HCT116 (cell line): ENCODE data around the gene THRA. TPM values are rescaled to one million over a fixed set of nuclear protein-coding genes. Genes with fewer than 3 reads are reported as not detected.
A peak's percentile ranks its signal among the peaks of the same experiment; 100 is the strongest.

Experiments
- ATAC-seq: fragments of 200-7000 bp; cut with Tn5 transposase; 2 replicates; pipeline ENCODE4 v1.9.1; 2020; ENCODE audit warnings: mild to moderate bottlenecking, moderate library complexity
- BruUV-seq: library from RNA; stranded (reverse); fragments of 400-500 nt; replicated peaks from 2 replicates; lab custom pipeline; 2021; lab: Mats Ljungman, UMichigan
- CTCF ChIA-PET: fragments of 300-600 bp; sonication (Branson Sonifier 250); formaldehyde crosslinking; loops from one replicate; lab custom pipeline; 2021; ENCODE audit warnings: antibody characterized with exemption; lab: Charles Lee
- POLR2A ChIA-PET: fragments of 300-600, 350-600 bp; sonication (Branson Sonifier 250); formaldehyde crosslinking; loops from one replicate; lab custom pipeline; 2021; ENCODE audit warnings: antibody characterized with exemption; lab: Charles Lee
- RAD21 ChIA-PET, 2 experiments: fragments of 300-600 bp; sonication (Branson Sonifier 250); formaldehyde crosslinking; loops; one replicate each; lab custom pipeline; 2023; ENCODE audit warnings: low total read pairs in 2 of 2; ENCODE audit not compliant: uncharacterized antibody in 2 of 2, unreplicated experiment in 2 of 2, low non-redundant PET in 1 of 2; lab: Charles Lee
- DNase-seq: peaks from one replicate; pipeline ENCODE4 v3.0.0-alpha.2; 2010; ENCODE audit warnings: low read depth, low spot score
- H2AFZ ChIP-seq: fragments of 200-600 bp; shearing (Covaris generic), sonication (generic); 2 replicates; pipeline ENCODE4 v1.6.1; 2017; ENCODE audit warnings: low read depth, mixed run types, mixed read lengths, antibody characterized with exemption, low read length; ENCODE audit not compliant: poor library complexity, severe bottlenecking
- H3K27ac ChIP-seq: 2 replicates; pipeline ENCODE4 v1.5.1; 2012; ENCODE audit warnings: low read depth, low read length
- H3K27me3 ChIP-seq: fragments of 200-600 bp; sonication (generic); 2 replicates; pipeline ENCODE4 v1.6.1; 2016; ENCODE audit warnings: mixed run types, low read length, mixed read lengths; ENCODE audit not compliant: insufficient read depth
- H3K36me3 ChIP-seq, 2 experiments: fragments of 200-500 bp in 1 of 2; fragments of 200-600 bp in 1 of 2; sonication (Bioruptor generic) in 1 of 2; sonication (generic) in 1 of 2; 2 replicates each; pipeline versions ENCODE4 v1.5.1 to v1.6.1; 2014 to 2016; ENCODE audit warnings: low read length in 2 of 2, inconsistent platforms in 1 of 2, mixed read lengths in 1 of 2, mixed run types in 1 of 2; ENCODE audit not compliant: insufficient read depth in 2 of 2, control insufficient read depth in 1 of 2
- H3K4me1 ChIP-seq, 2 experiments: fragments of 200-600 bp in 1 of 2; sonication (generic) in 1 of 2; 2 replicates each; pipeline versions ENCODE4 v1.5.1 to v1.6.1; 2012 to 2017; ENCODE audit warnings: low read length in 2 of 2, inconsistent platforms in 1 of 2, mild to moderate bottlenecking in 1 of 2, mixed read lengths in 1 of 2, mixed run types in 1 of 2, moderate library complexity in 1 of 2; ENCODE audit not compliant: insufficient read depth in 2 of 2, control insufficient read depth in 1 of 2
- H3K4me2 ChIP-seq: fragments of 200-600 bp; sonication (generic); 2 replicates; pipeline ENCODE4 v1.6.1; 2017; ENCODE audit warnings: mixed run types, low read length, mixed read lengths
- H3K4me3 ChIP-seq, 2 experiments: fragments of 200-600 bp in 1 of 2; sonication (generic) in 1 of 2; replicated peaks in 1 of 2; 2 replicates each; pipeline ENCODE4 v1.5.1; 2011 to 2016; ENCODE audit warnings: low read length in 2 of 2, control low read depth in 1 of 2, low read depth in 1 of 2, mild to moderate bottlenecking in 1 of 2, mixed read lengths in 1 of 2, mixed run types in 1 of 2
- H3K79me2 ChIP-seq: fragments of 200-600 bp; sonication (generic); 2 replicates; pipeline ENCODE4 v1.6.1; 2017; ENCODE audit warnings: mild to moderate bottlenecking, mixed run types, low read length, moderate library complexity, mixed read lengths; ENCODE audit not compliant: insufficient read depth
- H3K9ac ChIP-seq: fragments of 200-600 bp; sonication (generic); 2 replicates; pipeline ENCODE4 v1.6.1; 2016; ENCODE audit warnings: low read length, mixed read lengths
- H3K9me2 ChIP-seq: fragments of 200-600 bp; sonication (generic), shearing (Covaris generic); 2 replicates; pipeline ENCODE4 v1.6.1; 2017; ENCODE audit warnings: mixed run types, mild to moderate bottlenecking, moderate library complexity; ENCODE audit not compliant: insufficient read depth
- H3K9me3 ChIP-seq, 2 experiments: fragments of 200-500 bp in 1 of 2; fragments of 200-600 bp in 1 of 2; sonication (Bioruptor generic) in 1 of 2; sonication (generic) in 1 of 2; 2 replicates each; pipeline ENCODE4 v1.6.1; 2014 to 2017; ENCODE audit warnings: low read length in 2 of 2, mixed read lengths in 2 of 2, inconsistent platforms in 1 of 2, low read depth in 1 of 2, mild to moderate bottlenecking in 1 of 2, mixed run types in 1 of 2, moderate library complexity in 1 of 2; ENCODE audit not compliant: control insufficient read depth in 1 of 2, insufficient read depth in 1 of 2
- H4K20me1 ChIP-seq: fragments of 200-600 bp; sonication (generic), shearing (Covaris generic); 2 replicates; pipeline ENCODE4 v1.6.1; 2017; ENCODE audit warnings: mixed run types, mild to moderate bottlenecking, moderate library complexity; ENCODE audit not compliant: insufficient read depth
- ATF3 ChIP-seq: IDR thresholded peaks from 2 replicates; pipeline ENCODE4 v1.6.1; 2012
- CBX3 ChIP-seq: IDR thresholded peaks from 2 replicates; pipeline ENCODE4 v1.6.1; 2012; ENCODE audit warnings: low read depth
- CEBPB ChIP-seq: IDR thresholded peaks from 2 replicates; pipeline ENCODE4 v1.6.1; 2012; ENCODE audit warnings: low read depth
- EGR1 ChIP-seq: IDR thresholded peaks from 2 replicates; pipeline ENCODE4 v1.6.1; 2012; ENCODE audit warnings: low read depth
- ELF1 ChIP-seq: IDR thresholded peaks from 2 replicates; pipeline ENCODE4 v1.6.1; 2012; ENCODE audit warnings: low read depth, borderline replicate concordance
- EZH2 ChIP-seq: fragments of 200-600 bp; sonication (generic); IDR thresholded peaks from 2 replicates; pipeline ENCODE4 v1.6.1; 2017; ENCODE audit warnings: antibody characterized with exemption, mixed run types
- EZH2phosphoT487 ChIP-seq: fragments of 200-600 bp; IDR thresholded peaks from 2 replicates; pipeline ENCODE4 v1.6.1; 2018; ENCODE audit warnings: antibody characterized with exemption, borderline replicate concordance
- JUND ChIP-seq: IDR thresholded peaks from 2 replicates; pipeline ENCODE4 v1.6.1; 2012
- MAX ChIP-seq: IDR thresholded peaks from 2 replicates; pipeline ENCODE4 v1.6.1; 2012
- POLR2A ChIP-seq: IDR thresholded peaks from 2 replicates; pipeline ENCODE4 v1.7.0; 2011; ENCODE audit warnings: borderline replicate concordance; ENCODE audit not compliant: insufficient read depth, insufficient read length; ENCODE audit errors: extremely low read depth
- POLR2AphosphoS5 ChIP-seq: IDR thresholded peaks from 2 replicates; pipeline ENCODE4 v1.6.1; 2011; ENCODE audit warnings: mild to moderate bottlenecking, low read depth, low read length, moderate library complexity
- RAD21 ChIP-seq: IDR thresholded peaks from 2 replicates; pipeline ENCODE4 v1.6.1; 2012; ENCODE audit warnings: low read depth, mild to moderate bottlenecking
- REST ChIP-seq: IDR thresholded peaks from 2 replicates; pipeline ENCODE4 v1.6.1; 2012; ENCODE audit warnings: low read depth
- SIN3A ChIP-seq: IDR thresholded peaks from 2 replicates; pipeline ENCODE4 v1.6.1; 2012; ENCODE audit warnings: low read depth
- SP1 ChIP-seq: IDR thresholded peaks from 2 replicates; pipeline ENCODE4 v1.6.1; 2012; ENCODE audit warnings: low read depth
- SRF ChIP-seq: IDR thresholded peaks from 2 replicates; pipeline ENCODE4 v1.6.1; 2012; ENCODE audit warnings: low read depth
- TCF7L2 ChIP-seq: IDR thresholded peaks from 2 replicates; pipeline ENCODE4 v1.7.0; 2011; ENCODE audit warnings: borderline replicate concordance, inconsistent platforms; ENCODE audit not compliant: insufficient read depth, insufficient read length; ENCODE audit errors: extremely low read depth
- YY1 ChIP-seq: IDR thresholded peaks from 2 replicates; pipeline ENCODE4 v1.6.1; 2011; ENCODE audit warnings: low read length, low read depth, moderate library complexity, mild to moderate bottlenecking; ENCODE audit not compliant: insufficient replicate concordance; ENCODE audit errors: extremely low read depth
- ZBTB33 ChIP-seq: IDR thresholded peaks from 2 replicates; pipeline ENCODE4 v1.6.1; 2011; ENCODE audit warnings: mild to moderate bottlenecking, low read length, moderate library complexity; ENCODE audit not compliant: insufficient replicate concordance; ENCODE audit errors: extremely low read depth
- ZFX ChIP-seq: fragments of 450-650 bp; IDR thresholded peaks from 2 replicates; pipeline ENCODE4 v1.6.1; 2017
- ZNF274 ChIP-seq: fragments of 200-500 bp; sonication (Bioruptor generic); IDR thresholded peaks from 2 replicates; pipeline ENCODE4 v1.6.1; 2014; ENCODE audit warnings: mild to moderate bottlenecking, low read depth, low read length, inconsistent platforms
- intact Hi-C: fragments of 100-400 bp; cut with micrococcal nuclease; formaldehyde crosslinking; loops from 2 replicates; pipeline ENCODE4 v1.10.0; 2022
- total RNA-seq: library from RNA; stranded (reverse); gene quantifications from one replicate; pipeline ENCODE4 v1.2.1, GENCODE V29; 2021; ENCODE audit not compliant: unreplicated experiment

THRA gene
- total RNA-seq, 1 experiment from 2014 or later: 23.3 TPM

- ChIA-PET POLR2A (interaction anchor here (0.6 to 7.6 kb wide), 23 partner anchors 8 to 227 kb away, joined by 3 to 160 read pairs (median 5); partner anchors contain the start of genes CASC3, MED24 and THRA), CTCF (interaction anchor here (1.1 to 4.5 kb wide), 3 partner anchors 11 to 87 kb away, joined by 4 to 69 read pairs (median 8); no protein-coding TSS in a partner anchor), RAD21 (interaction anchor here (0.7 to 1.6 kb wide), 4 partner anchors 9 to 13 kb away, joined by 3 to 4 read pairs (median 4); no protein-coding TSS in a partner anchor)
- TF ChIP-seq TCF7L2 (no peak), ELF1 (no peak), POLR2AphosphoS5 (peak; percentile 95), CEBPB (no peak), YY1 (no peak), SRF (no peak), ATF3 (no peak), POLR2A (peak; percentile 65), ZBTB33 (no peak), SIN3A (peak; percentile 98), MAX (no peak), REST (no peak), JUND (no peak; the same call in 1 of the 2 replicates), SP1 (no peak), EZH2 (no peak), EGR1 (no peak), CBX3 (no peak), ZFX (no peak), RAD21 (no peak), ZNF274 (no peak), EZH2phosphoT487 (no peak)
- peak within 1 kb of the TSS; percentile 94 for H3K4me2 ChIP-seq
- no peak; the same call in 1 of the 2 replicates for ATAC-seq
- BruUV-seq: no TSS peak
- H3K36me3 ChIP-seq: peaks cover 17 to 29% of the 10 kb centered on the region in 2 experiments
- DNase-seq: no peak
- H3K4me1 ChIP-seq: peaks cover 40 to 77% of the 10 kb centered on the region in 2 experiments
- intact Hi-C loops: no loop called here
- H2AFZ ChIP-seq: no peak within 1 kb of the TSS
- no peaks in the 10 kb centered on the region for H3K27me3 ChIP-seq
- no peaks in the 10 kb centered on the region for H3K9me2 ChIP-seq
- no peaks in the 10 kb centered on the region for H4K20me1 ChIP-seq
- H3K79me2 ChIP-seq: peaks cover 42% of the 10 kb centered on the region
- H3K9ac ChIP-seq: peak within 1 kb of the TSS; percentile 97
- peak within 1 kb of the TSS; percentile 96 for H3K27ac ChIP-seq
- no peaks in the 10 kb centered on the region for H3K9me3 ChIP-seq
- peak within 1 kb of the TSS; percentile 76 to 86 for H3K4me3 ChIP-seq
Measured at GRCh38 chr17:40100419-40100668, 37.6 kb downstream of the THRA start, which contains the start of gene NR1D1. NR1D1 (minus strand) TSS chr17:40100589; CDS start chr17:40100094, 495 bp downstream.
